Psoas muscle (tissue), 8 donors: ENCODE results near the gene RIN3. TPM values are rescaled to one million over a fixed set of nuclear protein-coding genes. Genes with fewer than 3 reads are reported as not detected.

Experiments
- ATAC-seq, 4 donors: fragments of 200-7000 bp; cut with Tn5 transposase; one replicate each; pipeline ENCODE4 v1.9.1; 2020; ENCODE audit warnings: moderate library complexity in 3 of 4, mild to moderate bottlenecking in 2 of 4
- DNase-seq, 2 donors: peaks; one replicate each; pipeline ENCODE4 v3.0.0-alpha.2; 2020
- H3K27ac ChIP-seq: fragments of 200-600 bp; one replicate; pipeline ENCODE4 v1.8.0; 2022
- H3K27me3 ChIP-seq, 3 donors: fragments of 200-600 bp in 1 of 3; one replicate each; pipeline versions ENCODE4 v1.6.1 to v1.8.0; 2013 to 2022; ENCODE audit warnings: low read length in 2 of 3, mild to moderate bottlenecking in 2 of 3, moderate library complexity in 1 of 3; ENCODE audit not compliant: insufficient read depth in 3 of 3
- H3K36me3 ChIP-seq, 2 donors: fragments of 200-600 bp in 1 of 2; one replicate each; pipeline versions ENCODE4 v1.6.1 to v1.8.0; 2013 to 2022; ENCODE audit warnings: low read depth in 1 of 2, mild to moderate bottlenecking in 1 of 2, moderate library complexity in 1 of 2; ENCODE audit not compliant: insufficient read depth in 1 of 2
- H3K4me1 ChIP-seq: fragments of 200-600 bp; one replicate; pipeline ENCODE4 v1.8.0; 2022
- H3K4me3 ChIP-seq: fragments of 200-600 bp; one replicate; pipeline ENCODE4 v1.8.0; 2022; ENCODE audit warnings: mild to moderate bottlenecking
- H3K9me3 ChIP-seq: fragments of 200-600 bp; one replicate; pipeline ENCODE4 v1.8.0; 2022
- WGBS, 3 donors: extraction: QIAGEN DNeasy Blood & Tissue Kit; methylation state at CpG; one replicate each; pipeline versions ENCODE4 v1.1.6 to v1.1.7; 2013; 5-methylcytosine and 5-hydroxymethylcytosine counted together
- intact Hi-C, 2 donors: fragments of 100-400 bp; cut with DNase I; formaldehyde crosslinking; loops; one replicate each; pipeline versions ENCODE4 v1.11.0 to v1.14.2; 2022
- polyA plus RNA-seq, 3 donors: library from polyadenylated mRNA; stranded (reverse); fragments of 200-250 nt; gene quantifications; one replicate each; pipeline ENCODE4 v1.2.3, GENCODE V29; 2013
- total RNA-seq, 4 donors: library from RNA; stranded (reverse); fragmentation: NEBNext Ultra II Directional in 2 of 4; extraction: Animal tissue kit (Norgen Biotek cat#: 25700) in 2 of 4; gene quantifications; one replicate each; pipeline versions ENCODE4 v1.2.1 to v1.2.4, GENCODE V29; 2021 to 2023
- TF ChIP-seq, protein P1 (sequence below): fragments of 200-600 bp; IDR thresholded peaks from one replicate; pipeline ENCODE4 v1.8.0; 2022; ENCODE audit warnings: antibody characterized with exemption
- donor health status: healthy with polysubstance abuse.
- donor health status: DM: no; HTN: no; CAD: no; lungs with moderate emphysema.
- donor health status: Bipolar disorder and iron deficiency.
- donor health status: healthy.
- donor health status: DM: yes; HTN: yes; CAD: no.
- donor health status: DM: no; HTN: no; CAD: no.
- donor health status: DM: no; HTN: no; CAD: no.
- donor health status: DM: yes; HTN: yes; CAD: no.

Gene RIN3
- total and polyA plus RNA-seq, 7 donors = 1.2 to 8.7 (median 3.8) TPM

DNA sequence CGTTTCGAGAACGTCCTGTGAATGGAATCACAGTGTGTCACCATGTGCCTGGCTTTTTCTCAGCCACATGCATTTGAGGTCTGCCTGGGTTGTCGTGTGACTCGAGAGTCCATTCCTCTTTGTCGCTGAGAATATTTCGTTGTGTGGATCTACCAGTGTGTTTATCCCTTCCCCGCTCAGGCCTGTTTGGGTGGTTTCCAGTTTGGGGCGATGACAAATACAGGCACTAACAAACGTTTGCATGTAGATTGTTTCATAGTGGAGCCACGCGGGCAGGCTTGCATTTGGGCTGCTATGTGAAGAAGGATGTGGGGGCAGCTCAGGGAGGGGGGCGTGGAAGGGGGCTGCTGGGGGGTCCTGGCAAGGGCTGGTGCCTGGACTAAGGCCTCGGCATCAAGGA lies 14.1 kb downstream of the RIN3 start:
- WGBS, 3 donors = 63 to 76% (median 67%) methylated on average over 14 of the region's 14 CpGs
- H3K27ac ChIP-seq = no peak overlapping the region
- ATAC-seq = no peak
- no peaks in the 10 kb centered on the region for H3K9me3 ChIP-seq
- no peak overlapping the region for H3K4me3 ChIP-seq
- H3K27me3 ChIP-seq = peaks cover 0 to 2% (median 0%) of the 10 kb centered on the region in 3 donors
- no peaks in the 10 kb centered on the region for H3K36me3 ChIP-seq
- TF ChIP-seq, protein P1, sequence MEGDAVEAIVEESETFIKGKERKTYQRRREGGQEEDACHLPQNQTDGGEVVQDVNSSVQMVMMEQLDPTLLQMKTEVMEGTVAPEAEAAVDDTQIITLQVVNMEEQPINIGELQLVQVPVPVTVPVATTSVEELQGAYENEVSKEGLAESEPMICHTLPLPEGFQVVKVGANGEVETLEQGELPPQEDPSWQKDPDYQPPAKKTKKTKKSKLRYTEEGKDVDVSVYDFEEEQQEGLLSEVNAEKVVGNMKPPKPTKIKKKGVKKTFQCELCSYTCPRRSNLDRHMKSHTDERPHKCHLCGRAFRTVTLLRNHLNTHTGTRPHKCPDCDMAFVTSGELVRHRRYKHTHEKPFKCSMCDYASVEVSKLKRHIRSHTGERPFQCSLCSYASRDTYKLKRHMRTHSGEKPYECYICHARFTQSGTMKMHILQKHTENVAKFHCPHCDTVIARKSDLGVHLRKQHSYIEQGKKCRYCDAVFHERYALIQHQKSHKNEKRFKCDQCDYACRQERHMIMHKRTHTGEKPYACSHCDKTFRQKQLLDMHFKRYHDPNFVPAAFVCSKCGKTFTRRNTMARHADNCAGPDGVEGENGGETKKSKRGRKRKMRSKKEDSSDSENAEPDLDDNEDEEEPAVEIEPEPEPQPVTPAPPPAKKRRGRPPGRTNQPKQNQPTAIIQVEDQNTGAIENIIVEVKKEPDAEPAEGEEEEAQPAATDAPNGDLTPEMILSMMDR = no peak
- intact Hi-C loops = no loop called here
- no peaks in the 10 kb centered on the region for H3K4me1 ChIP-seq
- DNase-seq = no peak

DNA sequence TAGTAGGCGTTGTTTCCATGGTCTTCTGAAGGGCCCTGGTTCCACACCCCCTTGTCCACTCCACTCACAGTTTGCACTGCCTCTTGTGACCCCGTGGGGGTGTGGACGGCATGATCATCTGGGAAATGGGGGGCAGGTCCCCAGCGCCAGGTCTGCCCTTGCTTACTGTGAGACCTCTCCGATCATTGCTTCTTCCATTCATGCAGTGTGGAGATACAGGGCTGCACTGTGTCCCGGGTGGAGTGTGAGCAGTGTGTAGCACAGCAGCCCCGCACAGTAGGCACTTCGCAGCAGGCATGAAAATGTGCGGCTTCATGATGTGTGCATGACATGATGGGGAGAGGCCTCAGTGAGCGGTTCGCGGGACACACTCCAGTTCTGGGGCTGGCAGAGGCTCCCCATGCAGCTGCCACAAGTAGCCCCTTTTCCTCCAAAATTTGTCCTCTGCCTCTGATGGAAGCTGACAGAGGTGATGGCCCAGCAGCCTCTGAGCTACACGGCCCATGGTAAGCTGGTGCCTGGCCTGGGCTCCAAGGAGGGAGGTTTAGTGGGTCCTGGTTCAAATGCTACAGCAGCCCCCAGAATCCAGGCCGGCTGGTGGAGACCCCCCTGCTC lies 15.0 kb downstream of the RIN3 start:
- Histone ChIP-seq H3K4me3 (no peak overlapping the region), H3K9me3 (no peaks in the 10 kb centered on the region), H3K36me3 (no peaks in the 10 kb centered on the region), H3K27ac (no peak overlapping the region), H3K27me3 (peaks cover 0 to 2% (median 0%) of the 10 kb centered on the region in 3 donors), H3K4me1 (no peaks in the 10 kb centered on the region)
- TF ChIP-seq, protein P1 = no peak
- intact Hi-C loops = no loop called here
- 84 to 89% (median 84%) methylated on average over 14 of the region's 14 CpGs for WGBS, 3 donors
- ATAC-seq (no peak), DNase-seq (no peak)

DNA sequence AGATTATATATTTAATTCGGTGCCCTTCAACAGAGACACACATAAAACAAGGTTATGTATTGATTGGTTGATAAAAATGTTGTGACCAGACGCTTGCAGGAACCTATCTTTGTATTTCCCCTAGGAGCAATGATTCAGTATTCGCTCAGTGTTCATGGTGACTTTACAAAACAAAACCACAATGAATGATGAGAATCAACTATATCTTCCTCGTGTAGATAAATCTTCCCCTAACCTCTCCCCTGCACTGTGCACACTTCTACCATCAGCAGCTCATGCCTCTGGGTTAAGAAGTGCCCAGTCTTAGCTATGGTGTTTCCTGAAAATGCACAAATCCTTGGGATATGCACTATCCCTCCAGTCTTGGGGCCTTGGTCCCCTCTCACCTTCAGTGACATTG lies 16.3 kb downstream of the RIN3 start:
- TF ChIP-seq, protein P1 = no peak
- intact Hi-C loops = no loop called here
- Histone ChIP-seq H3K9me3 (no peaks in the 10 kb centered on the region), H3K4me3 (no peak overlapping the region), H3K36me3 (no peaks in the 10 kb centered on the region), H3K27ac (no peak overlapping the region), H3K27me3 (peaks cover 0 to 2% (median 0%) of the 10 kb centered on the region in 3 donors), H3K4me1 (no peaks in the 10 kb centered on the region)
- ATAC-seq (no peak), DNase-seq (no peak)
- 66 to 82% (median 74%) methylated on average over 4 of the region's 4 CpGs for WGBS, 3 donors

DNA sequence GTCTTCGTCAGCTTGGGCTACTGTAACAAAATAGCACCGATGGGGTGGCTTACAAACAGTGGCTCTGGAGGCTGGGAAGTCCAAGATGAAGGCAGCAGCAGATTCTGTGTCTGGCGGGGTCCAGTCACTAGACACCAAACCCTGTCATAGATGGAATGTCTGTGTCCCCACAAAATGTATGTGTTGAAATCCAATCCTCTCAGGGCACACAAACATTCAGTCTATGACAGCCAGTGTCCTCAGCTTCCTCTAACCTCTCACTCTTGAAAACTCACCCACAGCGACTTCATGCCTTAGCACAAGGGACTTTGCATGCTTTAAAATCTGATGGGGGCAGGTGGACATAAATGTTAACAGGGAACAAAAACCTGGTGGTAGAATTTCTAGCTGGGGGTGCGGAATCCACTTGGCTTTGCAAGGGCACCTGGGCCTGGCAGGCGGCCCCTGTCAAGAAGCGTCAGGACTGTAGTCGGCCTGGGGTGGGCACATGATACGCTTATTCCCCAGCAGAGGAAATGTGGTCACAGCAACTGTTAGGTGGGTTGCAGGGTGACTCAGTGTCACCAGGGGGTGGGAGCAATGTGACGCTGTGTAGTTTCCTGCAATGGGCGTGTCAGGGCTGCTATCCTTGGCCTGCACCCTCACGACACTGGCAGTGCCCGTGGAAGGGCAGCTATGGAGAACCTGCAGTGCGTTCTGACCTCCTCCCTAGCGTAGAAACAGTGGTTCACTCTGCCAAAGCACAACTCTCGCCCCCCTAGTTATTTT lies 17.7 kb downstream of the RIN3 start:
- DNase-seq = peak in 1 of 2 donors; percentile 20
- TF ChIP-seq, protein P1 = no peak
- 72 to 88% (median 77%) methylated on average over 16 of the region's 16 CpGs for WGBS, 3 donors
- Histone ChIP-seq H3K36me3 (no peaks in the 10 kb centered on the region), H3K27me3 (peaks cover 0 to 2% (median 0%) of the 10 kb centered on the region in 3 donors), H3K4me1 (no peaks in the 10 kb centered on the region), H3K9me3 (no peaks in the 10 kb centered on the region), H3K4me3 (no peak overlapping the region), H3K27ac (no peak overlapping the region)
- intact Hi-C loops = no loop called here
- ATAC-seq = peak in 1 of 4 donors; percentile 34
